DND-41 (cell line): ENCODE results near the gene LRRC70.

Source experiments
- CTCF ChIP-seq: IDR thresholded peaks from 2 replicates; pipeline ENCODE4 v1.5.1; 2012; ENCODE audit warnings: borderline replicate concordance, low read length, moderate library complexity, mild to moderate bottlenecking; ENCODE audit not compliant: poor library complexity, severe bottlenecking; ENCODE audit errors: extremely low read depth
- EZH2 ChIP-seq: IDR thresholded peaks from 3 replicates; pipeline ENCODE4 v1.6.1; 2012; ENCODE audit warnings: borderline replicate concordance, low read depth, mild to moderate bottlenecking, moderate library complexity, low read length, inconsistent platforms; ENCODE audit not compliant: severe bottlenecking

GRCh38 chr5:62550103-62550502 lies 28.5 kb upstream of the LRRC70 start:
- no peak for TF ChIP-seq CTCF
- TF ChIP-seq EZH2, result no peak
